Testis (tissue), 2 donors: ENCODE measurements around the gene LHCGR.

Experiments used
- CTCF ChIP-seq, 3 experiments: fragments of 450-650 bp in 2 of 3; fragments of 200-600 bp in 1 of 3; sonication (generic) in 1 of 3; IDR thresholded peaks; one replicate each; pipeline ENCODE4 v1.5.1; 2016 to 2019; ENCODE audit warnings: antibody characterized with exemption in 3 of 3, mild to moderate bottlenecking in 2 of 3, moderate library complexity in 1 of 3
- POLR2A ChIP-seq: fragments of 450-650 bp; IDR thresholded peaks from one replicate; pipeline ENCODE4 v1.6.1; 2017; ENCODE audit warnings: antibody characterized with exemption, mild to moderate bottlenecking, moderate library complexity

GRCh38 chr2:48674933-48675332, 80.6 kb downstream of the LHCGR start:
- no peak for TF ChIP-seq CTCF (IDR thresholded peaks at IDR 0.05)
- no peak for TF ChIP-seq POLR2A
